Heart left ventricle (tissue), 13 donors: ENCODE results near the gene HSPB3.

Experiments used
- CTCF ChIP-seq, 12 donors: fragments of 200-600 bp; sonication (generic) in 4 of 12; IDR thresholded peaks; one replicate each; pipeline versions ENCODE4 v1.5.0 to v1.8.0; 2018 to 2022; ENCODE audit warnings: antibody characterized with exemption in 12 of 12, mild to moderate bottlenecking in 5 of 12
- POLR2A ChIP-seq, 2 donors: fragments of 450-650 bp; IDR thresholded peaks; one replicate each; pipeline ENCODE4 v1.6.1; 2017; ENCODE audit warnings: antibody characterized with exemption in 2 of 2, mild to moderate bottlenecking in 2 of 2, moderate library complexity in 2 of 2
- donor health status: ischemic (EF 13 %, LVEDD 7.1; RV severe dilation, severe dysfunction).
- donor health status: DM: no; HTN: yes; CAD: no.
- donor health status: DM: no; HTN: no; CAD: no.
- donor health status: ischemic (EF 25% LVEDD 6.9; RV normal size, moderate dysfunction).
- donor health status: ischemic (EF 25% LVEDD 5.7; RV mildly dilated, moderate dysfunction).
- donor health status: ischemic (EF 35%, LVEDD 5.7; RV mildly dilated, moderate dysfunction).
- donor health status: nonischemic (EF 11% LVEDD 7.7; RV severe dilation, severe dysfunction).
- donor health status: DM: yes; HTN: yes; CAD: no.
- donor health status: PGD.
- donor health status: ischemic (EF 29% LVEDD 5.4; RV normal size, mild dysfunction).
- donor health status: nonischemic (EF 23%, LVEDD 6.1; RV moderate dilation, normal function).

GRCh38 chr5:54440456-54440893 lies 15.0 kb upstream of the HSPB3 start:
- TF ChIP-seq CTCF (IDR thresholded peaks at IDR 0.05) = no peak
- TF ChIP-seq POLR2A (IDR thresholded peaks at IDR 0.05) = no peak
